Activated T-helper 2 cell treated with anti-CD3 and anti-CD28 coated beads, Interferon-gamma antibody, Interleukin-2, Interleukin-4, amounts not matched to agents 10 μg/mL and 5 μg/mL and 100 μg/mL, durations not matched to agents 14 hours and 24 hours and 36 hours (primary cell): ENCODE data around the gene TFAP2A. TPM values are rescaled to one million over a fixed set of nuclear protein-coding genes. Genes with fewer than 3 reads are reported as not detected.

ENCODE experiments used
- total RNA-seq: library from RNA; stranded (reverse); gene quantifications from 2 replicates; pipeline ENCODE4 v1.2.3, GENCODE V29; 2022

Gene TFAP2A
- total RNA-seq, 1 donor from 2014 or later = 0.23 TPM

Other genes with a start within 250 kb of the TFAP2A start
- 2.0 and 2.8 TPM in 2 replicates for gene GCNT2, start 106.3 kb upstream of the TFAP2A start, total RNA-seq